ENCODE measurements around the gene PTPRR. TPM values are rescaled to one million over a fixed set of nuclear protein-coding genes. Genes with fewer than 3 reads are reported as not detected.

Gene PTPRR, protein sequence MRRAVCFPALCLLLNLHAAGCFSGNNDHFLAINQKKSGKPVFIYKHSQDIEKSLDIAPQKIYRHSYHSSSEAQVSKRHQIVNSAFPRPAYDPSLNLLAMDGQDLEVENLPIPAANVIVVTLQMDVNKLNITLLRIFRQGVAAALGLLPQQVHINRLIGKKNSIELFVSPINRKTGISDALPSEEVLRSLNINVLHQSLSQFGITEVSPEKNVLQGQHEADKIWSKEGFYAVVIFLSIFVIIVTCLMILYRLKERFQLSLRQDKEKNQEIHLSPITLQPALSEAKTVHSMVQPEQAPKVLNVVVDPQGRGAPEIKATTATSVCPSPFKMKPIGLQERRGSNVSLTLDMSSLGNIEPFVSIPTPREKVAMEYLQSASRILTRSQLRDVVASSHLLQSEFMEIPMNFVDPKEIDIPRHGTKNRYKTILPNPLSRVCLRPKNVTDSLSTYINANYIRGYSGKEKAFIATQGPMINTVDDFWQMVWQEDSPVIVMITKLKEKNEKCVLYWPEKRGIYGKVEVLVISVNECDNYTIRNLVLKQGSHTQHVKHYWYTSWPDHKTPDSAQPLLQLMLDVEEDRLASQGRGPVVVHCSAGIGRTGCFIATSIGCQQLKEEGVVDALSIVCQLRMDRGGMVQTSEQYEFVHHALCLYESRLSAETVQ
- under 1 TPM in 1 of 4 donors, not detected in 3; 0.15 TPM for total RNA-seq

DNA sequence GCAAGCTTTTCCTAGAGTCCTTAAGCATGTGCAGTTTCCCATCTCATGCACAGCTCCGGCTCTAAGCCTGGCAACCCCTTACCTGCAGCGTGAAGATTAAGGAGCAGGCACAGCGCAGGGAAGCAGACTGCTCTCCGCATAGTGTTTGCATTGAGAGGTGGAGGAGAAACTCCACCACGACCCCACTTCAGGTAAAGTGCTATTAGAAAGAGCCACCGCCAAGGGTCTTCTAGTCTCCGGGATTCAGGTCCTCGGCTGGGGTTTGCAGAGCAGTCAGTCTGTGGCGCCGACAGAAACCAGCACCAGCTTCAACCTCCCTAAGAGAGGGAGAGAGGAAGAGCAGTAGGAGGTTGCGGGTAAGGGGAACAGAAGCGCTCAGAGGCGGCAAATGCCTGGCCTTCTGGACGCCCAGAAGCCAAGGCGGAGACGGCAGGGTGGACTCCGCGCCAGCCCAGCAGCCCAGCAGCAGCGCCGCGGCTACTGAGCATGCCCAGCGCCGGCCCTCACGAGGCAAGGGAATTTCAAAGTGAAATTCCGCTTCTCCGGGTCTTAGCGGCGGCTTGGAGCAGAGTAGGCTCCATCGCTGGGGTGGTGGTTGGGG is at the start of gene PTPRR:
PTPRR (minus strand) TSS at position 488 of the 601 bp plus-strand sequence; CDS start at position 140, 348 bp downstream.
- H3K4me3 ChIP-seq (ENCODE audit: low read depth, poor library complexity, severe bottlenecking), result no peak within 1 kb of the TSS
- WGBS, 2 donors, result 5% methylated on average over 24 to 29 of the region's 29 CpGs
- TF ChIP-seq, protein P1, sequence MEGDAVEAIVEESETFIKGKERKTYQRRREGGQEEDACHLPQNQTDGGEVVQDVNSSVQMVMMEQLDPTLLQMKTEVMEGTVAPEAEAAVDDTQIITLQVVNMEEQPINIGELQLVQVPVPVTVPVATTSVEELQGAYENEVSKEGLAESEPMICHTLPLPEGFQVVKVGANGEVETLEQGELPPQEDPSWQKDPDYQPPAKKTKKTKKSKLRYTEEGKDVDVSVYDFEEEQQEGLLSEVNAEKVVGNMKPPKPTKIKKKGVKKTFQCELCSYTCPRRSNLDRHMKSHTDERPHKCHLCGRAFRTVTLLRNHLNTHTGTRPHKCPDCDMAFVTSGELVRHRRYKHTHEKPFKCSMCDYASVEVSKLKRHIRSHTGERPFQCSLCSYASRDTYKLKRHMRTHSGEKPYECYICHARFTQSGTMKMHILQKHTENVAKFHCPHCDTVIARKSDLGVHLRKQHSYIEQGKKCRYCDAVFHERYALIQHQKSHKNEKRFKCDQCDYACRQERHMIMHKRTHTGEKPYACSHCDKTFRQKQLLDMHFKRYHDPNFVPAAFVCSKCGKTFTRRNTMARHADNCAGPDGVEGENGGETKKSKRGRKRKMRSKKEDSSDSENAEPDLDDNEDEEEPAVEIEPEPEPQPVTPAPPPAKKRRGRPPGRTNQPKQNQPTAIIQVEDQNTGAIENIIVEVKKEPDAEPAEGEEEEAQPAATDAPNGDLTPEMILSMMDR (IDR thresholded peaks at IDR 0.05), result no peak
- TF ChIP-seq POLR2A (IDR thresholded peaks at IDR 0.05), result no peak
- no peak for DNase-seq (ENCODE audit: low spot score in 2 of 2)
- intact Hi-C loops (cut with DNase I; ENCODE audit: low total_unique reads), result no loop called here

DNA sequence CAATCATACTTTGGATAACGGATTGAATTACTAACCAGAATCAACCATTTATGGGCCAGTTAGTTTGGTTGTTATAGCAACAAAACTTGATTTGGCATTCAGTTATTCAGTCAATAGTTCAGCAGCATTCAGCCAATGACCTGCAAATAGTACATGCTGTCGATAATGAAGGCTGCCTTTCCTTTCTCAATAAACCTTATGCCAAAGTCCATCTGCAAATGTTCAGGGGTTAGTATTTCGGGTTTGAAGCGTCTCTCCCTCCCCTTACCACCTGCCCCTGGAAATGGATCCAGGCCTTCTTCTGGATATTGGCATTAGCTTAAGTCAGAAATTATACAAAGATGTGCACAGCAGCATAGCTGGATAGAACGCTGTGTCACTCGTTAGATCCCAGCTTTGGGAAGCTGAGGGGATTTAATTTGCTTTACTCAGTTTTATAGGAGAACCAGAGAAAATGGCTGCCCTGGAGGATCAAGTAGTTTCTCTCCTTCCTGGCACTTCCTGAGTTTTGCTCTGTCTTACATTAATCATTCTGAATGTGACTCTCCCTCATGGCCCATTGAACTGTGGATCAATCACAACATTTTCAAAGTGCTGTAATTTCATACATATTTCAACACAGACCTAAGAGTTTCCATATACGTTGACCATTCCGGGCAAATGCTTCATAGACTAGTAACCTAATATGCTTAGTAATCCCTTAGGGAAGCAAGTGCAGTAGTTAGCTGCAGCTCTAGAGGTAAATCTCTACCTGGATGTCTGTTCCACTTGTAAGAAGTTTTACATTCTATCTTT is 46.7 kb upstream of the PTPRR start:
- 87 to 89% methylated on average over 8 of the region's 8 CpGs for WGBS, 2 donors
- TF ChIP-seq, protein P1 (IDR thresholded peaks at IDR 0.05), result no peak
- TF ChIP-seq POLR2A (IDR thresholded peaks at IDR 0.05), result no peak
- H3K4me3 ChIP-seq (ENCODE audit: low read depth, poor library complexity, severe bottlenecking), result no peak overlapping the region
- no peak for DNase-seq (ENCODE audit: low spot score in 2 of 2)
- intact Hi-C loops (cut with DNase I; ENCODE audit: low total_unique reads), result no loop called here

DNA sequence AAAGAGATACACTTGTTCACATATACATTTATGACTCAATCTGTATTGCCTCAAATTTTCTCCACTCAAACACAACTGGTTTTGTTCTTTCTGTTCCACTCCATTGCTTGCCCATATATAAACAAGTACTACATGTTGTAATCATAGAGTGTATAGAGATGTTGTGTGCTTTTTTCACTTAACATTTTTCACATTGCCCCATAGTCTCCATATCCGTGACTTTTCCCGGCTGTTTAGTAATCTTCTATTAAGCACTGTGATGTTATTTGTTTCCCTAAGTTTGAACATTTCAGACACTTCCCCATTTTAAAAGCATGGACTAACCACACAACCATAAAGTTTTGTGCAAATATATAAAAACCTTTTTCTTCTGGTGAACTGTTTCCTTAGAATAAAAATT is 45.5 kb upstream of the PTPRR start:
- no peak for DNase-seq (ENCODE audit: low spot score in 2 of 2)
- intact Hi-C loops (cut with DNase I; ENCODE audit: low total_unique reads), result no loop called here
- TF ChIP-seq POLR2A (IDR thresholded peaks at IDR 0.05), result no peak
- TF ChIP-seq, protein P1 (IDR thresholded peaks at IDR 0.05), result no peak
- 83 to 86% methylated on average over 2 of the region's 2 CpGs for WGBS, 2 donors
- H3K4me3 ChIP-seq (ENCODE audit: low read depth, poor library complexity, severe bottlenecking), result no peak overlapping the region

DNA sequence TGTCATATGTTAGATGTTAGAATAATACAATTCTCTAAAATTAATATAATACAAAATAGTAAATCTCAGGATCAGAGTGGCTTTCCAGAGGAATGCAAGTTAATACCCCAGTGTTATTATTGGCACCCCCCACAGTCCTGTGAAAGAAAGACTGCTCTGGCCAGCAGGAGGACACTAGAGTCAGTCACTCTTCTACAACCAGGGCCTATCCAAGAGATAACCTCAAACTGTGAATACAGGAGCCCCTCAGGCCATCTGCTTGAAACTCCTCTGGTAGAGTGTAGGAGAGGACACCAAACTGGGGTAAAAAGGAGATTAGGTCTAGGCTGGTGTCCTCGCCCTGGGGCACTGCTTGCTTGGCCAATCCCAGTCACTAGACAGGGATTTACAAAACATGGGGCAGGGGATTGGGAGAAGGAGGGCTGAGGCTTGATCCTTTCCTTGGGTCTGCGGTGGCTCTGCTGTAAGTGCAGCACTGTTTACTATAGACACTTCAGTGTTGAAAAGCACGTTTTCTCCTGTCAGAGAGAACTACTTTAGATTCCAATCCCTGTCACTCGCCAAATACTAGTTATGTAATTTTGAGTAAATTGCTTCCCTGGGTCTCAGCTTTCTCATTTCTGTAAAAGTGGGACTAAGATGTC is 44.5 kb upstream of the PTPRR start:
- WGBS, 2 donors, result 79 to 81% methylated on average over 4 of the region's 4 CpGs
- H3K4me3 ChIP-seq (ENCODE audit: low read depth, poor library complexity, severe bottlenecking), result no peak overlapping the region
- DNase-seq (ENCODE audit: low spot score in 2 of 2), result no peak
- intact Hi-C loops (cut with DNase I; ENCODE audit: low total_unique reads), result no loop called here
- no peak for TF ChIP-seq POLR2A (IDR thresholded peaks at IDR 0.05)
- TF ChIP-seq, protein P1 (IDR thresholded peaks at IDR 0.05), result no peak

DNA sequence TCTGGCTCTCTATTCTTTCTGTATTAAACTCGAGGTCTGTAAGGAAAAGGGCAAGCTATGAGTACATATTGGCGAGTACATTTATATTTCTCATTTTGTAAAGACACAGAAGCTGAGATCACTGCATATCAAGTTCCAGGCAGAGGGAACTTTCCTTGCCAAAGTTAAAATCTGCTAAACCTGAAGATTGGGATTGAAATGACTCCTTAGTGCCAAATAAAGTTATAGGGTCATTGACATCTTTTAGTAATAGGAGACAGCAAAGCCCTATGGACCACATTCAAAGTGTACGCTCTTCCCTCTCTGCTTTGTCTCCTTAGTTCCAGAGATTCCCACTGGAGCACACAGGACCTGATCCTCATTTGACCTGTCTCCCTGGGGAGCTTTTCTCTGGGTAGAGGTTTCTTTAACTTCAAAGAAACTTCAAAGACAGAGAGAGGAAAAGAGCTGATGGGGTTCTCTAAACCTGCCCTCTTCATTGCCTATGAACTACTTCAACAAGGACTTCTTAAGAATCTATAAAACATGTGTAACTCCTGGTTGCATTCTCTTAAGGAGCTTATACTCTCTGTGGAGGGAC is 42.6 kb upstream of the PTPRR start:
- no peak for DNase-seq (ENCODE audit: low spot score in 2 of 2)
- no peak overlapping the region for H3K4me3 ChIP-seq (ENCODE audit: low read depth, poor library complexity, severe bottlenecking)
- intact Hi-C loops (cut with DNase I; ENCODE audit: low total_unique reads), result no loop called here
- TF ChIP-seq POLR2A (IDR thresholded peaks at IDR 0.05), result no peak
- TF ChIP-seq, protein P1 (IDR thresholded peaks at IDR 0.05), result no peak
- WGBS, 2 donors, result 69 to 83% methylated on average over 3 of the region's 3 CpGs
